B cell (primary cell): ENCODE data around the gene C2orf81. TPM values are rescaled to one million over a fixed set of nuclear protein-coding genes. Genes with fewer than 3 reads are reported as not detected.

ENCODE experiments used
- ATAC-seq: fragments of 200-7000 bp; cut with Tn5 transposase; one replicate; pipeline ENCODE4 v1.10.0; 2021; ENCODE audit warnings: low read depth, mild to moderate bottlenecking, moderate number of reproducible peaks, moderate library complexity
- CTCF ChIA-PET: fragments of 350-600 bp; sonication (Branson Sonifier 250); formaldehyde crosslinking; loops from one replicate; lab custom pipeline; 2021; ENCODE audit warnings: antibody characterized with exemption, inconsistent platforms; lab: Charles Lee
- POLR2A ChIA-PET: fragments of 350-600 bp; sonication (Branson Sonifier 250); formaldehyde crosslinking; loops from one replicate; lab custom pipeline; 2021; ENCODE audit warnings: antibody characterized with exemption; lab: Charles Lee
- DNase-seq: peaks from one replicate; pipeline ENCODE4 v3.0.0; 2013
- H2AFZ ChIP-seq: 2 replicates; pipeline ENCODE4 v1.6.1; 2012; ENCODE audit warnings: mild to moderate bottlenecking, low read depth, low read length; ENCODE audit not compliant: insufficient read depth, poor library complexity, severe bottlenecking
- H3K27ac ChIP-seq, 2 donors: 1 replicate in 1 of 2; 2 replicates in 1 of 2; pipeline ENCODE4 v1.5.1; 2012 to 2013; ENCODE audit warnings: low read length in 2 of 2, mild to moderate bottlenecking in 2 of 2, moderate library complexity in 1 of 2
- H3K27me3 ChIP-seq, 4 experiments: fragments of 200-600 bp in 1 of 4; sonication (generic) in 1 of 4; replicated peaks in 1 of 4; 1 replicate in 2 of 4; 2 replicates in 2 of 4; pipeline versions ENCODE4 v1.6.1 to v1.7.0; 2013 to 2016; ENCODE audit warnings: low read length in 3 of 4, mild to moderate bottlenecking in 2 of 4, mixed read lengths in 1 of 4, moderate library complexity in 1 of 4; ENCODE audit not compliant: insufficient read depth in 4 of 4, control insufficient read depth in 3 of 4; ENCODE audit errors: control extremely low read depth in 1 of 4
- H3K36me3 ChIP-seq, 2 experiments: replicated peaks in 1 of 2; 1 replicate in 1 of 2; 2 replicates in 1 of 2; pipeline versions ENCODE4 v1.6.1 to v1.7.1; 2013; ENCODE audit warnings: low read length in 1 of 2; ENCODE audit not compliant: insufficient read depth in 2 of 2, control insufficient read depth in 1 of 2; ENCODE audit errors: control extremely low read depth in 1 of 2, extremely low read depth in 1 of 2
- H3K4me1 ChIP-seq, 2 donors: fragments of 200-600 bp in 1 of 2; sonication (generic) in 1 of 2; 1 replicate in 1 of 2; 2 replicates in 1 of 2; pipeline versions ENCODE4 v1.5.1 to v1.6.1; 2013 to 2017; ENCODE audit warnings: low read length in 2 of 2; ENCODE audit not compliant: control insufficient read depth in 2 of 2, insufficient read depth in 2 of 2
- H3K4me2 ChIP-seq: replicated peaks from 2 replicates; pipeline ENCODE3; 2012; ENCODE audit warnings: mild to moderate bottlenecking, low read depth, low read length; ENCODE audit not compliant: poor library complexity, severe bottlenecking
- H3K4me3 ChIP-seq, 5 experiments: fragments of 200-600 bp in 1 of 5; sonication (generic) in 1 of 5; 1 replicate in 3 of 5; 2 replicates in 2 of 5; pipeline versions ENCODE4 v1.5.1 to v1.7.0; 2011 to 2016; ENCODE audit warnings: low read length in 4 of 5, mild to moderate bottlenecking in 4 of 5, low read depth in 2 of 5, control low read depth in 1 of 5, moderate library complexity in 1 of 5; ENCODE audit not compliant: insufficient read depth in 1 of 5; ENCODE audit errors: control extremely low read depth in 1 of 5, extremely low read depth in 1 of 5
- H3K79me2 ChIP-seq: fragments of 200-600 bp; sonication (generic); one replicate; pipeline ENCODE4 v1.6.0; 2016; ENCODE audit warnings: low read length; ENCODE audit not compliant: control insufficient read depth, insufficient read depth
- H3K9ac ChIP-seq: fragments of 200-600 bp; sonication (generic); 2 replicates; pipeline ENCODE4 v1.6.1; 2017; ENCODE audit warnings: mild to moderate bottlenecking, low read length, moderate library complexity
- H3K9me3 ChIP-seq, 3 donors: one replicate each; pipeline versions ENCODE4 v1.6.1 to v1.7.1; 2013; ENCODE audit warnings: low read length in 2 of 3; ENCODE audit not compliant: control insufficient read depth in 2 of 3, insufficient read depth in 1 of 3; ENCODE audit errors: control extremely low read depth in 1 of 3
- H4K20me1 ChIP-seq: 2 replicates; pipeline ENCODE4 v1.6.0; 2012; ENCODE audit warnings: mild to moderate bottlenecking, low read length; ENCODE audit not compliant: insufficient read depth, control insufficient read depth, poor library complexity, severe bottlenecking
- H3K27ac Mint-ChIP-seq: one replicate; pipeline ENCODE4 v1.8.0; 2021; ENCODE audit warnings: mixed read lengths
- H3K27me3 Mint-ChIP-seq: one replicate; pipeline ENCODE4 v1.8.0; 2021; ENCODE audit warnings: mixed read lengths
- H3K4me1 Mint-ChIP-seq: one replicate; pipeline ENCODE4 v1.8.0; 2021; ENCODE audit warnings: mixed read lengths
- H3K4me3 Mint-ChIP-seq: one replicate; pipeline ENCODE4 v1.8.0; 2021; ENCODE audit warnings: mixed read lengths
- H3K9me3 Mint-ChIP-seq: one replicate; pipeline ENCODE4 v1.8.0; 2022; ENCODE audit warnings: mixed read lengths; ENCODE audit not compliant: insufficient read depth
- CTCF ChIP-seq: fragments of 200-600 bp; IDR thresholded peaks from one replicate; pipeline ENCODE4 v1.8.0; 2022; ENCODE audit warnings: antibody characterized with exemption, mild to moderate bottlenecking
- EZH2 ChIP-seq: IDR thresholded peaks from 2 replicates; pipeline ENCODE4 v1.6.1; 2012; ENCODE audit warnings: borderline replicate concordance, low read depth, mild to moderate bottlenecking, moderate library complexity, low read length; ENCODE audit not compliant: insufficient read depth, poor library complexity, severe bottlenecking
- WGBS: methylation state at CpG from one replicate; pipeline ENCODE4 v1.1.5; 2013; ENCODE audit warnings: missing lambda C conversion rate; ENCODE audit not compliant: insufficient coverage; 5-methylcytosine and 5-hydroxymethylcytosine counted together
- intact Hi-C: fragments of 100-400 bp; cut with micrococcal nuclease; formaldehyde crosslinking; loops from one replicate; pipeline ENCODE4 v1.10.0; 2022
- polyA plus RNA-seq: library from polyadenylated mRNA; depleted of rRNA; stranded (reverse); fragments of >200 nt; gene quantifications from 2 replicates; pipeline ENCODE4 v1.2.3, GENCODE V29; 2012
- total RNA-seq, 2 donors: library from RNA; stranded (reverse); fragments of 120-200 nt in 1 of 2; gene quantifications; 1 replicate in 1 of 2; 2 replicates in 1 of 2; pipeline versions ENCODE4 v1.2.3 to v1.2.4, GENCODE V29; 2013 to 2022

C2orf81 gene
- total and polyA plus RNA-seq, 2 donors (not counting 1 experiment from before 2014, with no cell fraction given), result 5.4 to 8.6 TPM

GRCh38 chr2:74414441-74414840 is 7.0 kb downstream of the C2orf81 start:
- Mint-ChIP-seq H3K27ac (peak overlapping the region; percentile 83), H3K4me1 (peaks cover 41% of the 10 kb centered on the region), H3K9me3 (no peaks in the 10 kb centered on the region), H3K4me3 (peak overlapping the region; percentile 84), H3K27me3 (no peaks in the 10 kb centered on the region)
- intact Hi-C loops, result no loop called here
- no peaks in the 10 kb centered on the region for H3K9me3 ChIP-seq
- no peaks in the 10 kb centered on the region for H4K20me1 ChIP-seq
- peak overlapping the region; percentile 87 for H3K4me2 ChIP-seq
- ChIA-PET POLR2A (interaction anchor here (0.6 to 2.1 kb wide), 3 partner anchors 23 to 633 kb away, joined by 5 to 6 read pairs (median 6); no protein-coding TSS in a partner anchor), CTCF (interaction anchor here (1.3 to 1.7 kb wide), 2 partner anchors 23 to 117 kb away, joined by 3 to 6 read pairs; no protein-coding TSS in a partner anchor)
- no peaks in the 10 kb centered on the region for H3K36me3 ChIP-seq
- H3K27me3 ChIP-seq, result no peaks in the 10 kb centered on the region
- 82% methylated on average over 18 of the region's 19 CpGs for WGBS
- TF ChIP-seq CTCF, result no peak
- TF ChIP-seq EZH2, result no peak
- H3K79me2 ChIP-seq, result peaks cover 4% of the 10 kb centered on the region
- peak overlapping the region; percentile 30 to 67 for H3K27ac ChIP-seq
- no peak for ATAC-seq
- H3K9ac ChIP-seq, result peak overlapping the region; percentile 72
- H3K4me3 ChIP-seq, result peak overlapping the region in 4 of 5 experiments; percentile 54 to 67 (median 64)
- DNase-seq, result peak; percentile 27
- peaks cover 32 to 47% of the 10 kb centered on the region in 2 donors for H3K4me1 ChIP-seq
- peak overlapping the region; percentile 80 for H2AFZ ChIP-seq

- Histone ChIP-seq H3K4me2 (peak overlapping the region; percentile 87), H3K4me3 (no peak overlapping the region), H3K9ac (no peak overlapping the region), H3K79me2 (peaks cover 4% of the 10 kb centered on the region), H4K20me1 (no peaks in the 10 kb centered on the region), H3K27me3 (no peaks in the 10 kb centered on the region), H3K9me3 (no peaks in the 10 kb centered on the region), H2AFZ (peak overlapping the region; percentile 80), H3K27ac (peak overlapping the region in 1 of 2 donors; percentile 67), H3K36me3 (no peaks in the 10 kb centered on the region), H3K4me1 (peaks cover 29 to 38% of the 10 kb centered on the region in 2 donors)
- peaks cover 35% of the 10 kb centered on the region for H3K4me1 Mint-ChIP-seq
- H3K27ac Mint-ChIP-seq, result peak overlapping the region; percentile 21
- 86% methylated on average over 8 of the region's 8 CpGs for WGBS
- CTCF ChIA-PET, result interaction anchor here (0.5 to 1.0 kb wide), 3 partner anchors 21 to 178 kb away, joined by 3 read pairs; no protein-coding TSS in a partner anchor
- POLR2A ChIA-PET, result interaction anchor here (1.8 kb wide), 1 partner anchor 22 kb away, joined by 6 read pairs; no protein-coding TSS in a partner anchor
- DNase-seq (no peak), ATAC-seq (no peak)
- H3K4me3 Mint-ChIP-seq, result peak overlapping the region; percentile 48
- TF ChIP-seq CTCF, result no peak
- no peak for TF ChIP-seq EZH2
- intact Hi-C loops, result no loop called here
- peaks cover 5% of the 10 kb centered on the region for H3K27me3 Mint-ChIP-seq
- H3K9me3 Mint-ChIP-seq, result no peaks in the 10 kb centered on the region
Measured at GRCh38 chr2:74413001-74413698, 8.3 kb downstream of the C2orf81 start.
